NCI-H510A treated with DMSO at 0.1 percent for 48 hours (cell line): ENCODE results near the gene KRTAP10-3.

Source experiments
- DNase-seq: peaks from one replicate; lab custom pipeline; 2025; lab: John Stamatoyannopoulos, UW

KRTAP10-3 gene

DNA sequence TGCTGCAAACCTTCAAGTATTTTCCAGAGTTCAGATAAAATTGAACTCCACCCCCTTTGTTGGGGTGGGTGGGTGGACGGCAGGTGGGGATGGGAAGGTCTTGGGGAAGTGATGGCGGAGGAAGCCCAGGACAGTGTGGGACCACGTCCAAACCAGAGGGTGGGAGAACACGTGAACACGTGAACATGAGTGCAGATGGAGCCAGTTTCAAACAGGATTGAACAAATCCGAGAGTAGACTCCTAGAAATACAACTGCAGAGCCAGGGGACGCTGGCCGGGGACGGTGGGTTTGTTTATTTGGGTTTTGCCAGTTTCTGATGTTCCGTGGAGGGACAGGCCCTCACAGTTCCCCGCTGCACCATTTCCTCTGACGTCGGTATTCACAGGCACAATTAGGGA is 10.2 kb downstream of the KRTAP10-3 start:
- DNase-seq, result no peak

DNA sequence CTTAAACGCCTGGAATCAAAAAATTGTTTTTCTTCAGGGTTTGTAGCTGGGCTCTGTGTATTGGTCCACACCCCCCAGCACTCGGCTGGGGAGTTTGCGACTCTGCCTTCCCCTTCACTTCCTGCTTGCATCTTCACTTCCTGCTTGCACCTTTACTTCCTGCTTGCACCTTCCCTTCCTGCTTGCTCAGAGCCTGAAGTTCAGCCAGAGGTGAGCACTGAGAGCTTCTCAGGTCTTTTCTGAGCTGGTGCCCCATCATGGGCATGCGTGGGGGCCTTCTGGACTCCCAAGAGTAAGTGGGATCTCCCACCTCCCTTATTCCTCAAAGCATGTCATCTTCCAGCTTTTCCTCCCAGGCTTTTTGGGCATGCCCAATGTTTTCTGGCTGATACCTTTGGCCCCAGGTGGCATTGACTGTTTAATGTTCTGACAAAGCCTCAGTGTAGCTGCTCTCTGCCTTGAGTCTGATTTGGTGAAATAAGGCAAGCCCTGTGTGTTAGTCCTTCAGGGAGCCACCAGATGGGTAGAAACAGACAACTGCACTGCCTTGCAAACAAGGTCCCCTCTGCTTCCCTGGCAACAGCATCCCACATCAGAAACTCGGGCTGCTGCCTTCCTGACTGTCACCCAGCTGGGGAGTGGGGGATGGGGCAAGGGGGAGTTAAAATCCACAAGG is 10.8 kb downstream of the KRTAP10-3 start:
- no peak for DNase-seq

DNA sequence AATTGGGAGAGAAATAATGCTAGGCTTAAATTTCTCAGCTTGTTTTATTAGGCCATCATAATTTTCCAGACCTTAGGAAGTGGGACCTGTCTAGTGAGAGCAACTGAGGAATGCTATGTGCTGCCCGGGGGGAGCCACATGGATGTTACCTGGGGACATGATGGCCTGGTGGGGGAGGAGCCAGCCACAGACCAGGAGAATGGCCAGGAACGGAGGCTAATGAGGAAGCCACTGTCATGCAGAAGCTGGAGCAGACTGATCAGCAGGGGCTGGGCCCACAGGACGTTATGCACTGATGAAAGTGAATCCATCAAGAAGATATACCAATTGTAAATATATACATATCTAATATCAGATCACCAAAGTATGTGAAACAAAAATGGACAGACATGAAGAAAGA is 14.0 kb downstream of the KRTAP10-3 start:
- no peak for DNase-seq

DNA sequence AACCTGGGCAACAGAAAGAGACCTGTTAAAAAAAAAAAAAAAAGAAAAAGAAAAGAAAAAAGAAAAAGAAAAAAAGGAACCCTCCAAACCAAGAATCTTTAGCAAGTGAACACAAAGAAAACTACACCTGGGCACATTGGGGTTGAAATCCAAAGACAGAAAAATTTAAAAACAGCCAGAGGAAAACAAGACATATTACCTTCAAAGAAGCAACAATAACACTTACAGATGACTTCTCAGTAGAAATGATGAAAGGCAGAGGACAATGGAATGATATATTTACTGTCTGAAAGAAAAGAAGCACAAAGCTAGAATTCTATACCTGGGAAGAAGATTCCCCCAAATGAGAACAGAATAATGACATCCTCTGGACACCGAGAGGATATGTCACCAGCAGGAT is 15.9 kb downstream of the KRTAP10-3 start:
- DNase-seq, result no peak

DNA sequence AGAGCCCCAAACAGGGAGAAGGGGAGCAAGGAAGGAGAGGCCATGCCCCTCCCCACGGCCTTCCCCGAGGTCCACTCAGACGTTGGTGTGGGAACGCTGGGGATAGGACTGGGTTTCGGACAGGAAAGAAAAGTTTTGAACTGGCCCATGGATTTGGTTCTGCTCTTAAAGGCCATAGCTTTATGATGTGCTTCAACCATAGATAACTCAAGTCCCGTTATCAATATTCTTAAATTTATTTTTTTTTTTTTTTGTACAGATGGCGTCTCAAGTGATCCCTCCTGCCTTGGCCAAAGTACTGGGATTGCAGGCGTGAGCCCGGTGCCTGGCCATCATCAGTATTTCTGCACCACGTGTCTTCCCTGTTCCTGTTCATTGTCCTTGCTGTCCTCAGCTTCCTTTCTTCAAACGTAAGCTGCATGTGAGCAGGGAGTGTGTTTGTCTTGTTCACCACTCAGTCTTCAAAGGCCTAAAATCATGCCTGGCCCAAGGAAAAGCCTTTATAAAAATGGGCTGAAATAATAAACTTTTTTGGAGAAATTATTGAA is 17.8 kb downstream of the KRTAP10-3 start:
- DNase-seq, result no peak

DNA sequence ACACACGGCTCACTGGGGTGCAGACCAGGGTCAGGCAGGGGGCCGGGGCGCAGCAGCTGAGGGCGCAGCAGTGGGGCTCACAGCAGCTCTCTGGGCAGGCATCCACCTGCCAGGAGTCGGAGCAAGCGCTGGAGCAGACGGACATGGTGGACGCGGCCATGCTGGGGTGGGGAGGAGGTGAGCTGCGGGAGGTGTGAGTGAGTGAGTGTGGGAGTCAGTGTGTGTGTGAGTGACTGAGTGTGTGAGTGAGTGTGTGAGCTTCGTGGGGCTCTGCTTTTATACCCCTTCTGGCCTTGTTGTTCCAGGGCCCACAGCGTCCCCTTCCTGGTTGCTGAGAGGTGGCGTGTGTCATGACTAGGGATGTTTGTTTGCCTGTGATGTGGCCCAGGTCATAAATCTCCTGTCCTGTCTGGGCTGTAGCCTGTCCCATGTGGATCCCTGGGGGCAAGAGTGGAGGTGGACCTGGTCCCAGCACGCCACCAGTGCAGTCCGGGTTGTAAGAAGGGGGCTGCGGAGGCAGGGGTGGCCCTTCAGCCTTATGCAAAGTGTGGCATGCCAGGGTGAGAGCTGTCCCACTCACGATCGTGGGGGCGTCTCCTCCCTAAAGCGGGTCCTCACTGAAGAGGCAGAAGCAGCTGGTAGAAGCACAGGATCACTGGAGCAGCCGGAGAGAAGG is 18.5 kb downstream of the KRTAP10-3 start, which contains the start of gene KRTAP10-1:
TSS of gene KRTAP10-1 (minus strand) at position 205 of the 676 bp plus-strand sequence. CDS start at position 160, 45 bp downstream.
- DNase-seq, result no peak

DNA sequence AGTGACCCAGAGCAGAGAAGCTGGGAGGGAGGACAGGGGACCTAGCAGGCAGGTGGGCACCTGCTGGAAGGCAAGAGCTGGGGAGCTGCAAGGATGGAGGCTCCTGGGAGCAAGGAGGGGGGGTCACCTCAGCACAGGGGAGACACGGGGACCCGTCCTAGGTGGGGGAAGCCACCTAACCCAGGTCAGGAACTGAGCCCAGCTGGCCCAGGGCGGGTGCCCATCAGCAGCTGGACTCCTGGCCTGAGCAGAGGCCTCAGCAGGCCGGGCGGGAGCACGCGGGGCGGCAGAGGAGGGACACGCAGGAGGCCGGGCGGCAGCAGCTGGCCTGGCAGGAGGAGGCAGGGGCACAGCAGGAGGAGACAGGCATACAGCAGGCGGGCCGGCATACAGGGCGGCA is 19.5 kb downstream of the KRTAP10-3 start:
- DNase-seq, result no peak

DNA sequence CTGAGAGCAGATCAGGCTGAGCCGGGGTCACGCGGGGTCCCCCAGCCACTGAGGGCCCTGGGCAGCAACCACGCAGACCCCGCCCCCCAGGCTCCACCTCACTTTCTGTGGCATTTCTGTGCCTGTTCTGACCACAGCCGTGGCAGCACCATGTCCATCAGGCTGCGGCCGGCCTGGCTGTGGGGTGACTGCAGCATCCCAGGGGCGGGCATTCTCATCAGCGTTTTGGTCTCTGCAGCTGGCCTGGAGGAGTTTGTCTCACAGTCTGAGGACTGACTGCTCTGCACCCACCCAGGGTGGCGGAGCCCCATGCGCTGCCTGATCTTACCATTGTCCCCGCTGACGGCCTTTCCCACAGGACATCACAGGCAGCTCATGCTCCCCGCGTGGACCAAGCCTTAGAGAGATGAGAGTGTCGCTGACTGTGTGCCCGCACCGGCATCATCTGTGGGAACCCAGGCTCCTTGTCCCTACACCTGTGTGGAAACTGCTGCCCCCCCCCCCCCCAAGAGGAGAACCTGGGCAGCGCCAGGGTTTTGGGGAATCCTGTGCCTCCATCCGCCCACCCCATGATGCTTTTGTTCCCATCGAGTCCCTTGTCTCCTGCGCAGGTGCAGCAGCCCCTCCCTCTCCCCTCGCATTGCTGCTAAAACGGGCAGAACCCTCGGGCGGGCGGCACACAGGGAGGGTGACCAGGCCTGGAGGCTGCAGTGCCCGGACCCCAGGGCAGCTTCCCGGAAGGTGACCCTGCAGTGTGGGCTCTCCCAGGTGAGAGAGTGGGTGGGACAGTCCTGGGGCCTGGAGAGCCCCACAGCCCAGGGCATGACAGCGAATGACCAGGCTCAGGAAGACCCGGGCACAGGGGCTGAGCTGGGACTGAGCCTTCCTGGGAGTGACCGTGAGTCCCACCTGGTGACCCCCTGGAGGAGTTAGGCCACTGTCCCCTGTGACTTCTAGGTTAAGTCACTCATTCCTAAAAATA is 20.4 kb downstream of the KRTAP10-3 start:
- DNase-seq, result no peak

DNA sequence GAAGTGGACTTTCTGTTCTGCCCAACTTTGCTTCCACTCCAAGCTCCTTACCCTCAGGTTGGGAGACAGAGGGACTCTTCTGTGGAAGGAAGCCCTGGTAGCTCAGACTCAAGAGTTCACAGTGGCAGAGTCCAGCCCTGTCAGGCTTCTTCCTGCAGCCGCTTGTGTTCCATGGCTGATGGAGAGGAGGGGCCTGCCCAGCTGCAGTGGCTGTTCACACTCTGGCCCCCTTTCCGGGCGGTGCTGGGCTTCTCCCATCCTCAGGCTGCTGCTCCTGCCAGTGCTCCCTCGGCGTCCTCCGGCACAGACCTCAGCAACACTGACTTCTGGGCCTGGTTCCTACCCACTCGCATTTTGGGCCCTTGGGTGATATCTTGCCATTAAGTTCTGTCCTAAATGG is 22.6 kb downstream of the KRTAP10-3 start:
- DNase-seq, result no peak

DNA sequence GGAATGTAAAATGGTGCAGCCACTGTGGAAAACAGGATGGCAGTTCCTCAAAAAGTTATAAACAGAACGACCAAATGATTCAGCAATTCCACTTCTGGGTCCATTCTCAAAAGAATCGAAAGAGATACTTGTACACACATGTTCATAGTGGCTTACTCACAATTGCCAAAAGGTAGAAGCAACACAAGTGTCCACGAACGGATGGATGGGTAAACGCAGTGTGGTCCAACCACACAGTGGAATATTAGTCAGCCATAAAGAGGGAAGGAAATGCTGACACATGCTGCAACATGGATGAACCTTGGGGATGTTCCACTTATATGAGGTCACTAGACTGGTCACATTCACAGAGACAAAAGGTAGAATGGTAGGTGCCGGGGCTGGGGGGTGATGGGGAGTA is 23.9 kb downstream of the KRTAP10-3 start:
- no peak for DNase-seq

DNA sequence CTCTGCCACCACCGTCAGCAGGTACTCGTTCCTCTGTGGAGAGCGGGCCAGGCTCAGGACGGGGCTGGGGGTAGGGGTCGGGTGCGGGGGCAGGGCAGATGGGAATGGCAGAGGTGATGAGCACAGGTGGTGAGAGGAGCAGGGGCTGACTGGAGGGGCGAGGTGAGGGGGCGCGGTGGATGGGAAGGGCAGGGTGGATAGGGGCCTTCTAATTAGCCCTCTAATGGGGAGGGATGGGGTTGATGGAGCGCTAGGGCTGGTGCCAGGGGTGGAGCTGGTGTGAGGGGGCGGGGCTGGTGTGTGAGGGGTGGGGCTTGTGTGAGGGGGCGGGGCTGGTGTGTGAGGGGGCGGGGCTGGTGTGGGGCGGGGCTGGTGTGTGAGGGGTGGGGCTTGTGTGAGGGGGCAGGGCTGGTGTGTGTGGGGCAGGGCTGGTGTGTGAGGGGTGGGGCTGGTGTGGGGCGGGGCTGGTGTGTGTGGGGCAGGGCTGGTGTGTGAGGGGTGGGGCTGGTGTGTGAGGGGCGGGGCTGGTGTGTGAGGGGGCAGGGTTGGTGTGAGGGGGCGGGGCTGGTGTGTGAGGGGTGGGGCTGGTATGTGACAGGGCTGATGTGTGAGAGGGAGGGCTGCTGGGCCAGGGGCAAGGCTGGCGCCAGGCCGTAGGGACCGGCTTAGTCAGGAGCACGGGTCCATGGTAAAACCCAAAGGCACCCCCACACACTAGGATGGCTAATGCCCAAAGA is 24.5 kb downstream of the KRTAP10-3 start:
- no peak for DNase-seq

DNA sequence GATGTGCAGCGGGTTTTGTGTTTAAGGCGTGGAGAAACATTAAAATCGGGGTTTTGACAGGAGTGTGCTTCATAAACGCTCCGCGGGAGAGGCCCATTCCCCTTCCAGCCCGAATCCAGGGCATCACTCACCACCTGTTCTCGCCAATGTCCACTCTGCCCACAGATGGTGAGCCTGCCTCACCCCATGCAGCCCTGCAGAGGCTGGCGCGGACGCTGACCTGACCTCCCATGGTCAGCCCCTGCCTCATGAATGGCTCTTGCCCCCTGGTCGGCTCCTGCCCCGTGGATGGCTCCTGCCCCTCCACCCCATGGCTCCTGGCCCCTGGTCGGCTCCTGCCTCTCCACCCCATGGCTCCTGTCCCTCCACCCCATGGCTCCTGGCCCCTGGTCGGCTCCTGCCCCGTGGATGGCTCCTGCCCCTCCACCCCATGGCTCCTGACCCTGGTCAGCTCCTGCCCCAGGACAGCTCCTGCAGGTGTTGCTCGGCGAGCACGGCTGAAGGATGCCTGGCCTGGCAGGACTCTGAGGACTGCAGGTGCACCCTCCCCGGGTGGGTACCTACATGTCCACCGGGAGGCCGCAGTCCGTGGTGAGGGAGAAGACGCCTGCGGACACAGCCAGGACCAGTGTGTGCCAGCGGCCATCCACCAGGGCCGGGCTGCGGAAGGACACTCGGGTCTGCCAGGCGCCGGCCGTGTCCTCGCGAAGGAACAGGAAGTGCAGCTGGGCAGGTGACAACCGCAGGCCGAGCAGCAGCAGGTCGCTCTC is 25.3 kb downstream of the KRTAP10-3 start:
- no peak for DNase-seq

DNA sequence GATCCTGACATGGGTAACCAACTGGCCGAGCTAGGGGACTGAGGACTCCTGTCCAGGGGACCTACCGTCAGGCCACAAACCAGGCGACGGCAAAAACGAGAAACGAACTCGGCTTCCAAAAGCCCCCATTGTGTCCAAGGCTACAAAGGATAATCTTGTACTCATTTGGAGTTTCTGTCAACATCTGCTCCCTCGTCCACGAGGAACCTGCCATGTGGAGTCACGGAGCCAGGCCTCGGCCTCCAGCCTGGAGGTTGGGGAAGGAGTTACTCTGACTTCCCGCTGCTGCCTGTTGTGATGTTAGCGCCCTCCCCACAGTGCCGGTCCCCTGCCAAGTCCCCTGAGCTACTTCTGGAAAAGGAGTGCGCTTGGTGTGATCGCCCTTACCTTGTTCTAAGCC is 25.9 kb downstream of the KRTAP10-3 start:
- DNase-seq, result no peak

DNA sequence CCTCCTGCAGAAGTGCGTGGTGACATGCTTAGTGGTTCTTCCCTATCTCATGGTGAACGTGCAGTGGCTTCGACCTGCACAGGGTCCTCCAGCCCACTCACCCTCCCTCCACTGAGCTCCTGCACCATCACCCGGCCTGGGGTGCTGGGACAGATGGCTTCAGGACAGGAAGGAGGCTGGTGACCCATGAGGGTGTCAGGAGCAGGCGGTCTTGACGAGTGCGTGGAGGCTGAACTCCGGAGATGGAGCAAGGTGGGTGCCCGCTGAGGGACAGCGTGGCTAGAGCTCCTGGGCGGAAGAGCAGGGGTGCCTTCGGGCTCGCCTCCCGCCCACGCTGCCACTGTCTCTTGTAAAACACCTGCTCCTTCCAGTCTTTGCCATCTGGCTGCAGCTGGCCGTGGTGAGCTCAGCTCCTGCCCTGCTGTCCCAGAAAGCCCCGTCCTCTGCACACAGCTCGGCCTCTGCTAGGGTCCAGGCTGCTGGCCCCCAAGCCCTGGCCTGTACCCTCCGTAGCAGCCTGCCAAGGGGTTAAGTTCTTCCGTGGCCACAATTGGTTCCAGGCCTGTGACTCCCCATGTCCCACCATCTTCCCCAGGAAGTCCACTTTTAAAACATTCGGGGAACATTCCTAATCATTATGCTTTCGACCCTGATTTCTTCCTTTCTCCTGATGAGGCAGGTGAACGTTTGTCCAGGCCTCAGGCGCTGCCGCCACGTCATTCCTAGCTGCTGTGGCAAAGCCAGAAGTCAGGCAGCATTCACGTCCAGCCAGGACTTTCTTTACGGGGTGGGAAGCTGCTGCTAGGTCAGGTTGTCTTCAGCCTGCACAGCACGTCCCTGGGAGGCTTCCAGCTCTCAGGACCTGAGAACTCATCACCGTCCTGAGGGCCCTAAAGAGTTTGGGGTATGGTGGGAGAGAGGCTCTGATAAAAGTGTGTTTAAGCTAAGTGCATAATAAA is 26.7 kb downstream of the KRTAP10-3 start:
- no peak for DNase-seq

DNA sequence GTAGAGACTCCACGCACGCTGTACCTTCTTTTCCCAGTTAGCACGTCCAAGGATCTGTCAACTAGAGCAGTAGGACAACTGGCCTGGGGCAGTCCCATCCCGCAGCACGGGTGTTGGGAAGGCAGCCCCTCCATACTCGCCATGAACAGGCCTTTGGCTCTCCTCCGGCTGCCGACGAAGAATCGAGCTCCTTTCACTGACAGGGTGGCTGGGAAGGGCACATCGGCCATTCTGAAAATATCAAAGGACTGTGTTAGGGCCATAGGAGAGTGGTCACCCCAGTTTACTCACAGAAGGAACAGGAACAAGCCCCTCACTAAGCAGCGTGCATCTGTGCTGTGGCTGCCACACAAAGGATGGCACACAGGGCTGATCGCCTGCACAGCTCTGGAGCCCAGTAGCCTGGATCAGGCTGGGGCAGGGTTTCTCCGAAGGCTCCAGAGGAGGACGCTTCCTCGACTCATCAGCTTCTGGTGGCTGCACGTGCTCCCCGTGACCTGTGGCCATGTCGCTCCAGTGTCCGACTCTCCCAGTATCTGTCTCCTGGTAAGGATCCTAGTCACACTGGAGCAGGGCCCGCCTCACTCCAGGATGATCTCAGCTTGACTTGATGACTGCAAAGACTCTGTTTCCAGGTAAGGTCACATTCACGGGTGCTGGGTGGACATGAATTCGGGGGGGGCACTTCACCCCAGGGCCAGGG is 27.5 kb downstream of the KRTAP10-3 start:
- DNase-seq, result no peak

DNA sequence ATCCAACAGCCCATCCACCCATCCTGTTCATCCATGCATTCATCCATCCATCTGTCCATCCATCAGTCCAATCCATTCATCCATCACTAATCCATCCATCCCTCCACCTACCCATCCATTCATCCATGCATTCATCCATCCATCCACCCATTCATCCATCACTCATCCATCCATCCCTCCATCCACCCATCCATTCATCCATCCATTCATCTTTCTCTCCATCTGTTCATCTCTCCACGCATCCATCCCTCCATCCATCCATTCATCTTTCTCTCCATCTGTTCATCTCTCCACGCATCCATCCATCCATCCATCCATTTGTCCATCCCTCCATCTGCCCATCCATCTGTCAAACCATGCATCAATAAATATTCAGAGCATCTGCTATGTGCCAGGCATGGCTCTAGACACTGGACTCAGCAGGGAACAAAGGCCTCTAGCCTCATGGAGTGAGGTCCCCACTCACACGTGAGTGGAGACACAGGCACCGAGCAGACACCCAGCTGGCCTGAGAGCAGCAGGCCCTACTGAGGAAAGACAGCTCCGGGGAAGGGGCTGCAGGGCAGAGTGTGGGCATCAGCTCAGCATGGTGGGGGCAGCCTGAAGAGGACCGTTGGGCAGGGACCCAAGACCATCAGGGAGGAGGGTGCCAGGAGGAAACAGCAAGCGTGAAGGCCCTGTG is 28.2 kb downstream of the KRTAP10-3 start:
- DNase-seq, result no peak

DNA sequence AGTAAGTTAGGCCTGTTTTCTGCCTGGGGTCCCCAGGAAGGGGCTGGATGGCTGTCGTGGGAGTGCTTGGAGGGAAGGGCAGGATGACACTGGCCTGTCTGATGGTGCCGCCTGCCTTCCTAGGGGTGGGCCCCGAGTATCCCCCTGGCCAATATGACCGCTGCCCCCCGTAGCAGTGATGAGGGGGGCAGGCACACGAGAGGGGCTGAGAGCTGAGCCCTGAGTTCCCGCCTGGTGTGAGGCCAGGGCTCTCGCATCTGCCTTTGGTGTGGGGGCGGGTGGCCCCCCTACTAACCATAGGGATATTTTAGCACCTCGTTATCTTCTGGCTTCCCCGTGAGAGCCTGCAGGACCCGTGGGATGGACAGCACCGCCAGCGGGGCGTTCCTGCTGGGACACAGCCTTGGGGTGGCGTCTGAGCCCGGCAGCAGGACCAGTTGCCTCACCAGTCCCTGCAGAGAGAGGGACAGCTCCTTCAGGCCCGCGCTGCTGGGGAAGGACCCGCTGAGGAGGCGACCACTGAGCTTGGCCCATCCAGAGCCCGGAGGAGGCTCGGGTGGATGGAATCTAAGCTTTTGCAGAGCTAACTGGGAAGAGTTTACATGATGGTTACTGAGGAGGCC is 29.0 kb downstream of the KRTAP10-3 start:
- no peak for DNase-seq

DNA sequence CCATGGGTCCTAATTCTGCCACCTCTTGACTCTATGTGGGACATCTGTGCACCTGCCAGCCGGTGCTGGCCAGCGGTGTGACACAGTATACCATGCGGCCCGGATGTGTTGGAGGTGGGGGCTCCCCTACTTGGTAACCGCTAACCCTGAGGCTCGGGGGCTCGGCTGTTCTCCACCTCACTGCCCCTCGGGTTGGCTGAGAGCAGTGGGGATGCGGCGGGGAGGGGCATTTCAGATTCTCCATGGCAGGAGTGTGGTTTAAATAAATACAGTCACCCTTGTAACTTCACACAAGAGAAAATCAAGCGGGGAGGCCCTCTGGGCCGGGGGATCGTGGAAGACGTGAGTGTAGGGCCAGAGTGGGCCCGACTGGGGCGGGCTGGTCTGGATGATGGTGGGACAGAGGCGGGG is 29.6 kb downstream of the KRTAP10-3 start:
- DNase-seq, result no peak
